ENCODE data around the gene PLEKHA7. TPM values are rescaled to one million over a fixed set of nuclear protein-coding genes. Genes with fewer than 3 reads are reported as not detected.

Gene PLEKHA7
- polyA plus RNA-seq, 1 of the 3 experiments (the other 2 are of a cell fraction) = 0.12 TPM

- Histone ChIP-seq H3K4me3 (ENCODE audit: low read depth in 2 of 2, low read length in 1 of 2) (no peak overlapping the region), H3K79me2 (ENCODE audit: insufficient read depth) (no peaks in the 10 kb centered on the region), H3K4me2 (no peak overlapping the region), H3K36me3 (replicated peaks in 1 of 2; ENCODE audit: control insufficient read depth in 1 of 2, insufficient read depth in 2 of 2, low read length in 1 of 2) (no peaks in the 10 kb centered on the region), H3K9me2 (no peaks in the 10 kb centered on the region), H3F3A (replicated peaks; ENCODE audit: insufficient read depth) (no peaks in the 10 kb centered on the region), H2AFZ (ENCODE audit: low read depth) (no peak overlapping the region), H3K9me3 (no peaks in the 10 kb centered on the region), H3K4me1 (ENCODE audit: control insufficient read depth in 1 of 2, insufficient read depth in 2 of 2, low read depth in 1 of 2, low read length in 1 of 2) (no peaks in the 10 kb centered on the region), H3K27me3 (ENCODE audit: insufficient read depth) (peaks cover 6% of the 10 kb centered on the region; the same call in 1 of the 2 replicates), H3K27ac (ENCODE audit: low read depth in 2 of 2, low read length in 1 of 2) (no peak overlapping the region), H4K20me1 (ENCODE audit: insufficient read depth) (no peaks in the 10 kb centered on the region), H3K9ac (no peak overlapping the region)
- TF ChIP-seq POLR2AphosphoS5 (IDR thresholded peaks at IDR 0.05; ENCODE audit: low read depth, low read length) (no peak), CTCF (IDR thresholded peaks at IDR 0.05) (no peak), MEF2A (IDR thresholded peaks at IDR 0.05; ENCODE audit: borderline replicate concordance, low read depth) (no peak), NRF1 (IDR thresholded peaks at IDR 0.05; ENCODE audit: low read depth, low read length) (no peak), FOXJ3 (CRISPR knock-in tag; IDR thresholded peaks at IDR 0.05) (no peak), TEAD4 (IDR thresholded peaks at IDR 0.05; ENCODE audit: borderline replicate concordance, insufficient read depth) (no peak), FOSL2 (IDR thresholded peaks at IDR 0.05; ENCODE audit: borderline replicate concordance, low read depth) (no peak), NFIC (IDR thresholded peaks at IDR 0.05; ENCODE audit: borderline replicate concordance) (no peak), GABPA (IDR thresholded peaks at IDR 0.05; ENCODE audit: low read depth) (no peak), SMC3 (IDR thresholded peaks at IDR 0.05; ENCODE audit: low read depth, low read length) (no peak), MAX (IDR thresholded peaks at IDR 0.05; ENCODE audit: low read depth) (no peak), RAD21 (IDR thresholded peaks at IDR 0.05; ENCODE audit: low read length) (no peak), EZH2phosphoT487 (IDR thresholded peaks at IDR 0.05; ENCODE audit: borderline replicate concordance, low read depth) (no peak), SIN3A (IDR thresholded peaks at IDR 0.05; ENCODE audit: borderline replicate concordance, low read depth, low read length) (no peak), RXRA (IDR thresholded peaks at IDR 0.05; ENCODE audit: borderline replicate concordance, low read depth) (no peak), ZBTB33 (IDR thresholded peaks at IDR 0.05; ENCODE audit: borderline replicate concordance, low read depth) (no peak), YY1 (IDR thresholded peaks at IDR 0.05; ENCODE audit: low read depth) (no peak)
- POLR2A ChIA-PET = no interaction called here
- no peak for DNase-seq
- WGBS (ENCODE audit: low lambda C conversion rate) = 59% methylated on average over 4 of the region's 4 CpGs
- CTCF ChIA-PET = interaction anchor here (0.6 to 14.1 kb wide), 4 partner anchors 20 to 279 kb away, joined by 3 to 228 read pairs (median 4); no protein-coding TSS in a partner anchor
These were observed 71.9 kb downstream of the PLEKHA7 start for GRCh38 chr11:16942342-16942741.
